NCI-H2227 (cell line): ENCODE results near the gene NDUFV2.

ENCODE experiments used
- DNase-seq: peaks from one replicate; lab custom pipeline; 2025; ENCODE audit not compliant: unreplicated experiment; lab: John Stamatoyannopoulos, UW

NDUFV2 gene

GRCh38 chr18:9117980-9118841, 15.7 kb downstream of the NDUFV2 start:
- no peak for DNase-seq

DNA sequence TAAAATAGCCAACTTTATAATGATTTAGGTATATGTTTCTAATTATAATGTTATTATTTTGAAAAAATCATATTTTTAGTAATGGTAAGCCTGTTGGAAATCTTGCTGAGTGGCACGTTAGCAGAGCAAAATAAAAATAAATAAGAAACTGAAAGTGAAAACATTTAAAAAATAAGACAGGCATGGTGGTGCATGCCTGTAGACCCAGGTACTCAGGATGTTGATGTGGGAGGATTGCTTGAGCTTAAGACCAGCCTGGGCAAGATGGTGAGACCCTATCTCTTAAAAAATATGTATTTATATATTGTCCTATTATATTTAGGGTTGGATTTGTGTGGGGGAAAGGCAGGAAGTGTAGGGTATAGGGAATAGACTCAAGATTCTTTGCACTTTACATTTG, 18.3 kb downstream of the NDUFV2 start:
- no peak for DNase-seq

DNA sequence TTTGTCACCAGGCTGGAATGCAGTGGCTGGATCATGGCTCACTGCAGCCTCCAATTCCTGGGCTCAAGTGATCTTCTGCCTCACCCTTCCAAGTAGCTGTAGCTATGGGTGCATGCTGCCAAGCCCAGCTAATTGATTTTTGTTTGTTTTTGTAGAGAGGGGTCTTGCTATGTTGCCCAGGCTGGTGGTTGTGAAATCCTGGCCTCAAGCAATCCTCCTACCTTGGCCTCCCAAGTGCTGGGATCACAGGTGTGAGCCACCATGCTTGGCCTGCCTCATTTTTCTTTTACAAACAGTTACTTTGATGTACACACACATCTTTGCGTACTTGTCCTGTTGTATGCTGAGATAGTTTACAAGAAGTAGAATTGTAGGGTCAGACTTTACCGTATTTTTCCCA, 21.0 kb downstream of the NDUFV2 start:
- DNase-seq, result no peak

- no peak for DNase-seq
These were observed 22.3 kb downstream of the NDUFV2 start for GRCh38 chr18:9124824-9125223.

DNA sequence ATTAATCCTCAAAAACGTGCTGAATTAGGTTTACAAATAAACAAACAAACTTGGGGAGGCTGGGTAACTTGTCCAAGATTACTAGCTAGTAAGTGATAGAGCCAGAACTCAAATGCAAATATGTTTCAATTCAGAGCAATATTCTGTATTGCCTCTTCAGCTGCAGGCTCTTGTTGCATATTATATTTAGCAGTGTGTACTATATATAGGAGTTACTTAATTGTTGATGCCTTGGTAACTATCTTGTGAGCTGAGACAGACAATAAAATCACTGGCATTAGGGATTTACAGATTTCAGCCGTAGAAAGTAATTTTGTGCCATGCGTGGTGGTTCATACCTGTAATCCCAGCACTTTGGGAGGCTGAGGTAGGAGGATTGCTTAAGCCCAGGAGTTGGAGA, 23.8 kb downstream of the NDUFV2 start:
- DNase-seq, result no peak

- no peak for DNase-seq
These were observed 27.7 kb downstream of the NDUFV2 start for GRCh38 chr18:9130195-9130594.

DNA sequence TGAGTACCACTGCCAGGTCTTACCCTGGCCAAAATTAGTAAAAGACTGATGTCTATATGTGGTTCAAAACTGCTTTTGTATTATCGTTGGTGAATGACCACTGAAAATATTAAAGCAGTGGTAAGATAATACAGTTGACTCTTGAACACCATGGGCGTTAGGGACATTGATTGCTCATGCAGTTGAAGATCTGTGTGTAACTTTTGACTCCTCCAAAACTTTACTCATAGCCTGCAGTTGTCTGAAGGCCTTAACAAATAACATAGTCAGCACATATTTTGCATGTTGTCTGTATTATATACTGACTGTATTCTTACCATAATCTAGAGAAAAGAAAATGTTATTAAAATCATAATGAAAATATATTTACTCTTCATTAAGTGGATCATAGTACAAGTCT, 28.3 kb downstream of the NDUFV2 start:
- no peak for DNase-seq

GRCh38 chr18:9132628-9133027, 30.1 kb downstream of the NDUFV2 start:
- no peak for DNase-seq

GRCh38 chr18:9133225-9133624, 30.7 kb downstream of the NDUFV2 start:
- DNase-seq, result no peak

- DNase-seq, result no peak
These were observed 32.8 kb downstream of the NDUFV2 start for GRCh38 chr18:9135081-9135911.

- DNase-seq, result peak; percentile 84
These were observed 33.4 kb downstream of the NDUFV2 start for GRCh38 chr18:9135912-9136314.

GRCh38 chr18:9136315-9137155, 34.0 kb downstream of the NDUFV2 start, which contains the start of gene ANKRD12:
Gene ANKRD12 (plus strand): TSS chr18:9136781. CDS start chr18:9182433, 45,652 bp downstream.
- peak; percentile 99 for DNase-seq

GRCh38 chr18:9137168-9138066, 34.9 kb downstream of the NDUFV2 start:
- DNase-seq, result peak; percentile 92

DNA sequence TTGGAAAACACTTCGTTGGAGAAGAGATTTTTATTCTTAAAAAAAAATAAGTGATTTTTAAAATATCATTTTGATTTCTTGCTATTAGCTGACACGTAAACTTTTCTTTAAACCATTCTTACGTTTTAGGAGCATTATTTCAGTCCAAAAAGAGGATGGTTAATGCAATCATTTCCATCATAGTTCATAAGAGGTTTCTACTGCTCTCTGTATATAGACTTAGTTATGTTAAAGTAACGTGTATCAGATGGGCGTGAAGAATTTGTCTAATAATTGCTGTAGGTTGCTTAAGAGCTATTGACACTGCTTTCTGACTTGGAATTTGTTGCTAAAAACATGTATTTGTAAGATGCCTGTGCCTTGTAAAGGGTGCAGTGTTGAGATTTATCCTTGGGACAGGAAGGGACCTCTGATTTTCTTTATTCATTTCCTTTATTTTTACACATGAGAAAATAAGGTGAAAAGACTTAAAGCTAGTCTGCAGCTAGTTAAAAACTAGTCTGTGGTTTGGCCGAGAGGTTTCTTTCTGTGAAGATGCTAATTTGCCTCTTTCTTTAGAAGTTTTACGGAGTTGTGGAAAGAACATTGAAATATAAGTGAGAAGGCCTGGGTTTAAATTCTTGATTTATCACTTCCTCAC, 37.0 kb downstream of the NDUFV2 start:
- DNase-seq, result no peak

DNA sequence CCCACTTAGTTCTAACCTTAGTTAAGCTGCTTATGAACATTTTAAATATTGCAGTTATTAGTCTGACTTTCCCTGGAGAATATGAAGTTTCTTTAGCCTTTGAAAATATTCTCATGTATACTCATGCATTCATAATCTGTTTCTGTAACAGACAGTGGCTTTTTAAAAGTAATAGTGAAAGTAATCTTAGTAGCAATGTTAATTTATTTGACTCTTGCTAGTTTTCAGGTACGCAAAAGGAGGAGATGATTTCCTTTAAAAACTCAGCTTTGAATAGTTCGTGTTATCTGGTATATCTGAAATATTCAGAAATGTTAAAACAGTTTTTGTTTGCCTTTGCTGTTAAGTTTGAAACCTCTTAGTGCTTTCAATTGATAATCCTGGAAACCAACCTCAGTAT, 37.9 kb downstream of the NDUFV2 start:
- no peak for DNase-seq

DNA sequence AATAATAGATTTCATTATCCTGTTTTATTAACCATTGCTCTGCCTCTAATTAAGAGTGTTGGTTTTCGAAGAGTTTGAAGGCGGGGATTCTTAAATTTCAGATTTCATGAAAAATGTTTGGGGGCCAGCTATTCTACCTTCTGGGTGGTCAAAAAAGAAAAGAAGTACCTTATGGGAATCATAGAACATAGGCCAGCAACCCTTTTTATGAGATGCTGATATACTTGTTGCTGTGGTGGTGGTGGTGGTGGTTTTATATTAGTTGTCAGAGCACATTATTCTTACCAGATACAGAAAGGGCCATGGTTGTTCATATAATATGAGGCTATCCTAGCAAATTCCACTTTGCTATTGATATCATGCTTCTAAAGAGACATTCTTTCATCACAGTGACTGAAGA, 38.5 kb downstream of the NDUFV2 start:
- DNase-seq, result no peak

GRCh38 chr18:9146224-9146623, 43.7 kb downstream of the NDUFV2 start:
- no peak for DNase-seq

DNA sequence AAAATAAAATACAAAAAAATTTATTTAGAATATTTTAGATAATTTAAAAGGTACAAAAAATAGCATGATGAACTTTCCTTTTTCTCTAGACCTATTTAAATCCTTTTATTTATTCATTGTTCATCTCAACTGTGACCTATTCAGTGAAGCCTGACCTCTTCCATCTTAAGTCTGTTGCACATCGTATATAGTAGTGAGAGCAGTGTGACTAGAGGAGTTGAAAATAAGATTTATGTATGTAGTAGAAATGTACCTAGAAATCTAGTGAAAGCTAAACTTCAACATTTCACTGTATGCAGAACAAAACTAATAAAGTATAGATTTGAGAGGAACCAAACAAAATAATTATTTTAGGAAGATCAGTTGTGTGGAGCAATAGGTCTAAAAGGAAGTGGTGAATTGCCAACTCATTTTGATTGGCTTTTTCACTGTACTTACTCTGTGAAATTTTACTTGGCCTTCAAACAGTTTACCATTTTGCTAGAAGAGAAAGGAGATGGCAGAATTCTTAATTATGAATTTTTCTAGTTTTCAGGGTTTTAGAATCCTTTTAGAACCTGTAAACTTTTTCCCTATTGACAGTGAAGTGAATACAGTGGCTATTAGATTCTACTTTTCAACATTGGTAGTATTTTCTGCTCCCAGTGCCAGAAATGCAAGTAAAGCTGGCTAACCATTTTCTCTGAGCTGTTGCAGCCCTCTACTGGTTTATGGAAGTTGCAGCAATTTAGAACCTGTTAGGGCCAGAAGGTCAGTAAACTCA, 45.1 kb downstream of the NDUFV2 start:
- peak; percentile 41 for DNase-seq

- DNase-seq, result no peak
These were observed 45.7 kb downstream of the NDUFV2 start for GRCh38 chr18:9148203-9148552.
